Dermis microvascular lymphatic vessel endothelial cell (primary cell): Measurements from ENCODE around the gene PIMREG. TPM values are rescaled to one million over a fixed set of nuclear protein-coding genes. Genes with fewer than 3 reads are reported as not detected.
A peak's percentile ranks its signal among the peaks of the same experiment; 100 is the strongest.
"Not testable (repeated sequence)": the region's sequence is repeated elsewhere in the genome, so short reads cannot be mapped to it uniquely, and the experiment has no call there.

Experiments used
- DNase-seq, 2 donors: peaks; one replicate each; pipeline versions ENCODE4 v3.0.0 to v3.0.0-alpha.2; 2010; ENCODE audit warnings: low read depth in 2 of 2
- total RNA-seq: library from RNA; depleted of rRNA; stranded (reverse); fragments of >200 nt; gene quantifications from 2 replicates; pipeline ENCODE4 v1.2.1, GENCODE V29; 2014

Gene PIMREG
- total RNA-seq, 1 donor from 2014 or later = 21.7 TPM

GRCh38 chr17:6477831-6478383, 33.7 kb downstream of the PIMREG start:
- no peak for DNase-seq

GRCh38 chr17:6478486-6478885, 34.2 kb downstream of the PIMREG start:
- DNase-seq = no peak

- no peak for DNase-seq
Observed at GRCh38 chr17:6479622-6480302, 35.5 kb downstream of the PIMREG start.

GRCh38 chr17:6480303-6480675, 36.0 kb downstream of the PIMREG start:
- DNase-seq = no peak

GRCh38 chr17:6482105-6482455, 37.8 kb downstream of the PIMREG start:
- DNase-seq = no peak

- DNase-seq = not testable (repeated sequence)
Observed at GRCh38 chr17:6482796-6483195, 38.5 kb downstream of the PIMREG start.

- no peak for DNase-seq
Observed at GRCh38 chr17:6483507-6483906, 39.3 kb downstream of the PIMREG start.

GRCh38 chr17:6485646-6486412, 41.6 kb downstream of the PIMREG start:
- no peak for DNase-seq

- peak; percentile 29 to 65 for DNase-seq
Observed at GRCh38 chr17:6487251-6488007, 43.2 kb downstream of the PIMREG start.

- no peak for DNase-seq
Observed at GRCh38 chr17:6488008-6488539, 43.8 kb downstream of the PIMREG start.

GRCh38 chr17:6489016-6489550, 44.8 kb downstream of the PIMREG start:
- no peak for DNase-seq

GRCh38 chr17:6491071-6491700, 46.9 kb downstream of the PIMREG start:
- DNase-seq = no peak

GRCh38 chr17:6492892-6493674, 48.8 kb downstream of the PIMREG start:
- DNase-seq = no peak

- DNase-seq = no peak
Observed at GRCh38 chr17:6494239-6494941, 50.1 kb downstream of the PIMREG start.

GRCh38 chr17:6495450-6496115, 51.3 kb downstream of the PIMREG start:
- DNase-seq = no peak

GRCh38 chr17:6496116-6496481, 51.8 kb downstream of the PIMREG start:
- DNase-seq = no peak

- DNase-seq = no peak
Observed at GRCh38 chr17:6496640-6497441, 52.6 kb downstream of the PIMREG start.

GRCh38 chr17:6497496-6498221, 53.4 kb downstream of the PIMREG start:
- DNase-seq = no peak
